Mucosa of descending colon (tissue), 3 donors: ENCODE results near the gene BCL10. TPM values are rescaled to one million over a fixed set of nuclear protein-coding genes. Genes with fewer than 3 reads are reported as not detected.

Source experiments
- ATAC-seq: fragments of 200-7000 bp; cut with Tn5 transposase; one replicate; pipeline ENCODE4 v1.9.1; 2020; ENCODE audit warnings: mild to moderate bottlenecking, moderate library complexity
- DNase-seq, 3 donors: peaks; one replicate each; pipeline ENCODE4 v3.0.0-alpha.2; 2020
- H3K36me3 ChIP-seq: fragments of 200-600 bp; one replicate; pipeline ENCODE4 v1.8.0; 2021; ENCODE audit warnings: low read depth, mild to moderate bottlenecking
- H3K4me1 ChIP-seq: fragments of 200-600 bp; one replicate; pipeline ENCODE4 v1.8.0; 2021; ENCODE audit warnings: low read depth, mild to moderate bottlenecking
- H3K4me3 ChIP-seq: fragments of 200-600 bp; one replicate; pipeline ENCODE4 v1.8.0; 2021; ENCODE audit warnings: mild to moderate bottlenecking
- H3K9me3 ChIP-seq: fragments of 200-600 bp; one replicate; pipeline ENCODE4 v1.8.0; 2021; ENCODE audit warnings: mild to moderate bottlenecking
- intact Hi-C, 2 donors: fragments of 100-400 bp; cut with DNase I in 1 of 2; cut with micrococcal nuclease in 1 of 2; formaldehyde crosslinking; loops; one replicate each; pipeline versions ENCODE4 v1.11.0 to v1.11.1; 2022; cut with DNase I, micrococcal nuclease
- total RNA-seq, 3 donors: library from RNA; stranded (reverse); fragmentation: NEBNext Ultra II Directional in 2 of 3; extraction: Animal tissue kit (Norgen Biotek cat#: 25700) in 2 of 3; gene quantifications; one replicate each; pipeline versions ENCODE4 v1.2.1 to v1.2.4, GENCODE V29; 2021 to 2023
- TF ChIP-seq, protein P1 (sequence below): fragments of 200-600 bp; IDR thresholded peaks from one replicate; pipeline ENCODE4 v1.8.0; 2022; ENCODE audit warnings: antibody characterized with exemption, mild to moderate bottlenecking
- donor health status: DM: no; HTN: no; CAD: no; lungs with moderate emphysema.
- donor health status: DM: no; HTN: no; CAD: no.
- donor health status: DM: no; HTN: yes; CAD: no.

The BCL10 gene
- total RNA-seq, 3 donors from 2014 or later, result 63.5 to 128 (median 121) TPM

DNA sequence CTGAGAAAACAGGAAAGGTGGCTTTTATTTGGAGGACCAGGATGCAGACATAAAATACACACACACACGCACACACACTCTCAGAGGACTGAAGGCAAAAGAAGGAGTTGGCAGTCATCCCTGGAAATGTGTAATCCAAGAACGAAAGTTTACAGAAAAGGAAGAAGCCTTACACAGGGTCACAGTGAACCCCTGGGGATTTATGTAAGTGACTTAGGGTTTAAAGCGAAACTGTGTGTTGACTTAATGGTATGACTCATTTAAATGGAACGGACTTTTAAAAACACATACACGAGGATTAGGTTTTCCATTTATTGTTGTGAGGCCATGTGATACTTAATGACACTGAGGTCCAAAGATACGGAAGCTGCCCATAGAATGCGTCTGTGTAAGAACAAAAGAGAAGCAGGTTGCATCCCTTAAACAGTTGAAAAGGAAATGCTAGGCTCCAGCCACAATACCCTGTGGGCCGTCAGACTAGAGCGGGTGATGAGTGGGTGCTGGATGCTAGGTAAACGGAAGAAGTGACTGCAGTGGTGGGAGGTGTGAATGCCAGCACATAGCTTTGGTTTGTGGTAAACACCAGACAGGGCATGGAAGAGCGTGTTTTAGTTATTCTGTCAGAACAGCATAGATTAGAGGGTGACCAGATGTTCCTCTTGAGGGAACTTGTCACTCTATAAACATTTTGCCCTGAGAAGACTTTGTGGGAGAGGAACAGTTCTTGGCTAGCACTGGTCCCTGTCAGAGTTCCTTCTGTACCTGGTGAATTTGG, 21.6 kb upstream of the BCL10 start:
- intact Hi-C loops, result no loop called here
- ATAC-seq (peak; percentile 83), DNase-seq (peak in 1 of 3 donors; percentile 77)

DNA sequence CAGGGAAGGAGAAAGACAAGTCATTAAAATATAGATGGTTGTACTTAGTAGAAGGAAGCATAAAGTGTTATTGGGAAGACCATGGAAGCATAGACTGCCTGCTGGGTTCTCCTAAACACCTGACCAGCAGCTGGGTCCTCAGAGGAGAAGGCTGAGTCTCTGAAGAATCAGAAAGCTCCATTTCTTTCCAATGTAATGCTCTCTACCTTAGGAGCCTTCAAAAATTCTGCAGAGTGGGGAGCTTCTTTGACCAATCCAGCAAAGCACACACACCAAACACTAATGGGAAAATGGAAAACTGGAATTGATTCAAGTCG, 21.1 kb upstream of the BCL10 start:
- ATAC-seq (peak; percentile 6), DNase-seq (no peak)
- intact Hi-C loops, result no loop called here
- Histone ChIP-seq H3K36me3 (no peaks in the 10 kb centered on the region), H3K4me3 (no peak overlapping the region), H3K9me3 (no peaks in the 10 kb centered on the region), H3K4me1 (peaks cover 10% of the 10 kb centered on the region)
- TF ChIP-seq, protein P1, sequence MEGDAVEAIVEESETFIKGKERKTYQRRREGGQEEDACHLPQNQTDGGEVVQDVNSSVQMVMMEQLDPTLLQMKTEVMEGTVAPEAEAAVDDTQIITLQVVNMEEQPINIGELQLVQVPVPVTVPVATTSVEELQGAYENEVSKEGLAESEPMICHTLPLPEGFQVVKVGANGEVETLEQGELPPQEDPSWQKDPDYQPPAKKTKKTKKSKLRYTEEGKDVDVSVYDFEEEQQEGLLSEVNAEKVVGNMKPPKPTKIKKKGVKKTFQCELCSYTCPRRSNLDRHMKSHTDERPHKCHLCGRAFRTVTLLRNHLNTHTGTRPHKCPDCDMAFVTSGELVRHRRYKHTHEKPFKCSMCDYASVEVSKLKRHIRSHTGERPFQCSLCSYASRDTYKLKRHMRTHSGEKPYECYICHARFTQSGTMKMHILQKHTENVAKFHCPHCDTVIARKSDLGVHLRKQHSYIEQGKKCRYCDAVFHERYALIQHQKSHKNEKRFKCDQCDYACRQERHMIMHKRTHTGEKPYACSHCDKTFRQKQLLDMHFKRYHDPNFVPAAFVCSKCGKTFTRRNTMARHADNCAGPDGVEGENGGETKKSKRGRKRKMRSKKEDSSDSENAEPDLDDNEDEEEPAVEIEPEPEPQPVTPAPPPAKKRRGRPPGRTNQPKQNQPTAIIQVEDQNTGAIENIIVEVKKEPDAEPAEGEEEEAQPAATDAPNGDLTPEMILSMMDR, result no peak

More for the DNA sequence above, 21.6 kb upstream of the BCL10 start:
- TF ChIP-seq, protein P1, result no peak
- Histone ChIP-seq H3K4me1 (peaks cover 10% of the 10 kb centered on the region), H3K4me3 (no peak overlapping the region), H3K36me3 (no peaks in the 10 kb centered on the region), H3K9me3 (no peaks in the 10 kb centered on the region)

DNA sequence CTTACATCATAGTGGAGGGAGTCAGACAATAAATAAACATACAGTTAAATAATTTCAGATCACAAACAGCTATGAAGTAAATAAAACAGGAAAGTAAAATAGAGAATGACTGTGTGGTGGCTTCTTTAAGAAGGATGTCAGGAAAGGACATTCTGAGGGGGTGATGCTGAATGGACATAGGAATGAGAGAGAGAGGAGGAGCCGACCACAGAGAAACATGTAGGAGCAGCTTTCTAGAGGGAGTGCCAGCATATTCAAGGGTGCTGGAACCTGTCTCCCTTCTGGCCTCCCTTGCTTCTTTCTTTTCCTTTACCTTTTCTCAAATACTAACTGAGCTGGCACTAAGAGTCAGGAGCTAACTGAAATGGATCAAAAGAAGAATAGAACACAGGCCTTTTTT, 20.5 kb upstream of the BCL10 start:
- no peak for ATAC-seq
- no peak overlapping the region for H3K4me3 ChIP-seq
- H3K4me1 ChIP-seq, result peaks cover 10% of the 10 kb centered on the region
- TF ChIP-seq, protein P1, result no peak
- DNase-seq, result no peak
- no peaks in the 10 kb centered on the region for H3K36me3 ChIP-seq
- intact Hi-C loops, result no loop called here
- no peaks in the 10 kb centered on the region for H3K9me3 ChIP-seq

DNA sequence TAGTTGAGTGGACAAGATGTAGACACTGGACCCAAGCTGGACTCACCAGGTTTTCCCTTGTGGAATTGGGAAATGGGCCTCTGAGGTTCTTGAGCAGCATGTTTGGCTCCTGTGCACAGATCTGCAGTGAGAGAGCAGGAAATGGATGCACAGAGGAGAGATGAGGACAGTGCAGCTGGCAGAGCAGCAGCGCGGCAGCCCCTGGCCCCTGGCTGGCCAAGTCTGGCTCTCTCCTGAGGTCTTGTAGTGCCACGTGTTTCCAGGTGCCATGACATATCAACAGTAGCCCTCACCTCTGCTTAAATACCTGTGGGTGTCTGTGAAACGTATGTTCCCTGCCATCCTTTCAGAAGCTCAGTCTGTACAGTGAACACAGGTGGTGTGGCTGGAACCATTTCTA, 19.2 kb upstream of the BCL10 start:
- Histone ChIP-seq H3K4me1 (peaks cover 10% of the 10 kb centered on the region), H3K9me3 (no peaks in the 10 kb centered on the region), H3K4me3 (no peak overlapping the region), H3K36me3 (no peaks in the 10 kb centered on the region)
- DNase-seq (no peak), ATAC-seq (no peak)
- TF ChIP-seq, protein P1, result no peak
- intact Hi-C loops, result no loop called here

DNA sequence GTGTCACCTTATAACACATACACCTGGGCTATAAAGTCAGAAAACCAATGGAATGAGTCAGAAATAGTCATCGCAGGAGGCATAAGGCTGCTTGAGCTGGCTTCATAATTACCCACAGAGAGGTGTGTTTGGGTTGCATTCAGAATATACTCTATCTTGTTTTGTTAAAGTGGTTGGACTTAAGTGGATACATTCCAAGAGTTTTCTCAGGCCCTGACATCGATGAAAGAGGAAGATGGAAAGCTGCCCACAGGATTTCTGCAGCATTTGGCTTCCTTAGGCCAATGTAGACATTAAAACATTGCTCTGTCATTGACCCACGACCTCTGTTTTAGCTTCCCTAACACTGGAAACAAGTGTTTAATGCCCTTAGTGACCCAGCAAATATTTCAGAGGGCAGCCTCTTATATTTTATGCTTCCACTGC, 18.6 kb upstream of the BCL10 start:
- H3K4me1 ChIP-seq, result peaks cover 10% of the 10 kb centered on the region
- intact Hi-C loops, result no loop called here
- ATAC-seq (peak; percentile 47), DNase-seq (no peak)
- H3K9me3 ChIP-seq, result no peaks in the 10 kb centered on the region
- TF ChIP-seq, protein P1, result no peak
- no peak overlapping the region for H3K4me3 ChIP-seq
- H3K36me3 ChIP-seq, result no peaks in the 10 kb centered on the region
